IPS-11a (cell line): ENCODE measurements around the gene ADAM17.
"Not testable (repeated sequence)": the region's sequence is repeated elsewhere in the genome, so short reads cannot be mapped to it uniquely, and the experiment has no call there.

Experiments
- H3K4me3 ChIP-seq: one replicate; pipeline ENCODE4 v1.5.1; 2013; ENCODE audit warnings: low read depth, low read length, control low read depth

ADAM17 gene

GRCh38 chr2:9527995-9528787 lies 27.4 kb downstream of the ADAM17 start:
- H3K4me3 ChIP-seq: no peak overlapping the region

- no peak overlapping the region for H3K4me3 ChIP-seq
These were observed 30.4 kb downstream of the ADAM17 start for GRCh38 chr2:9525266-9525665.

- no peak overlapping the region for H3K4me3 ChIP-seq
These were observed 31.3 kb downstream of the ADAM17 start for GRCh38 chr2:9524291-9524690.

GRCh38 chr2:9519250-9519649 lies 36.4 kb downstream of the ADAM17 start:
- no peak overlapping the region for H3K4me3 ChIP-seq

GRCh38 chr2:9518780-9519179 lies 36.9 kb downstream of the ADAM17 start:
- H3K4me3 ChIP-seq: no peak overlapping the region

GRCh38 chr2:9518163-9518562 lies 37.5 kb downstream of the ADAM17 start:
- no peak overlapping the region for H3K4me3 ChIP-seq

- no peak overlapping the region for H3K4me3 ChIP-seq
These were observed 38.4 kb downstream of the ADAM17 start for GRCh38 chr2:9517118-9517782.

- not testable (repeated sequence) for H3K4me3 ChIP-seq
These were observed 41.7 kb downstream of the ADAM17 start for GRCh38 chr2:9513946-9514345.

- no peak overlapping the region for H3K4me3 ChIP-seq
These were observed 46.7 kb downstream of the ADAM17 start for GRCh38 chr2:9508931-9509330.

- no peak overlapping the region for H3K4me3 ChIP-seq
These were observed 57.4 kb downstream of the ADAM17 start for GRCh38 chr2:9498210-9498609.

- no peak overlapping the region for H3K4me3 ChIP-seq
These were observed 58.6 kb downstream of the ADAM17 start for GRCh38 chr2:9497017-9497416.

- H3K4me3 ChIP-seq: no peak overlapping the region
These were observed 61.5 kb downstream of the ADAM17 start for GRCh38 chr2:9494081-9494480.

GRCh38 chr2:9493478-9493877 lies 62.2 kb downstream of the ADAM17 start:
- H3K4me3 ChIP-seq: no peak overlapping the region

- H3K4me3 ChIP-seq: no peak overlapping the region
These were observed 62.7 kb downstream of the ADAM17 start for GRCh38 chr2:9492927-9493326.

GRCh38 chr2:9490789-9491188 lies 64.8 kb downstream of the ADAM17 start:
- no peak overlapping the region for H3K4me3 ChIP-seq

- no peak overlapping the region for H3K4me3 ChIP-seq
These were observed 66.8 kb downstream of the ADAM17 start for GRCh38 chr2:9488583-9489547.

GRCh38 chr2:9484533-9484932 lies 71.1 kb downstream of the ADAM17 start:
- no peak overlapping the region for H3K4me3 ChIP-seq

- H3K4me3 ChIP-seq: no peak overlapping the region
These were observed 72.5 kb downstream of the ADAM17 start for GRCh38 chr2:9483107-9483506.

GRCh38 chr2:9480157-9480556 lies 75.5 kb downstream of the ADAM17 start:
- H3K4me3 ChIP-seq: no peak overlapping the region

GRCh38 chr2:9478526-9478925 lies 77.1 kb downstream of the ADAM17 start:
- no peak overlapping the region for H3K4me3 ChIP-seq

GRCh38 chr2:9477914-9478313 lies 77.7 kb downstream of the ADAM17 start:
- H3K4me3 ChIP-seq: no peak overlapping the region
